GM19238 (cell line): ENCODE results near the gene DTL.

Experiments used
- DNase-seq: peaks from one replicate; pipeline ENCODE4 v3.0.0; 2011; ENCODE audit warnings: low spot score; ENCODE audit not compliant: insufficient read length

Gene DTL

DNA sequence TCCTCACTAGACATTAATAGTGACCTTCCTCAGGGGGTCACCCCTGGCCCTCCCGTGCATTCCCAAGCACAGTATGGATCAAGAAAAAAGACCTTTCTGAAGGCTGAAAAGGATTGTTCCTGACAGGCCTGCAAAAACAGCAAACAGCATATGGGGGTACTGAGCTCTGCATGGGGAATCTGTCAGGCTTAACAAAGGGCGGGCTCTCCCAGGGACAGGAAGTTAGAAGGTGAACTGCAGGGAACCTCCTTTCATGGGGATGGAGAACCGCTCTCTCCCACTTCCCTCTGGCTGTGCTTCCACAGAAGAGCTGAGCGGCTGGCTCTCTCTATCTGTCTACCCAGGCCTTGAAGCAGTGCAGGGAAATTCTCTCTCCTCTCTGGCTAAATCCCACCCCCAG is 91.7 kb downstream of the DTL start:
- DNase-seq: no peak

DNA sequence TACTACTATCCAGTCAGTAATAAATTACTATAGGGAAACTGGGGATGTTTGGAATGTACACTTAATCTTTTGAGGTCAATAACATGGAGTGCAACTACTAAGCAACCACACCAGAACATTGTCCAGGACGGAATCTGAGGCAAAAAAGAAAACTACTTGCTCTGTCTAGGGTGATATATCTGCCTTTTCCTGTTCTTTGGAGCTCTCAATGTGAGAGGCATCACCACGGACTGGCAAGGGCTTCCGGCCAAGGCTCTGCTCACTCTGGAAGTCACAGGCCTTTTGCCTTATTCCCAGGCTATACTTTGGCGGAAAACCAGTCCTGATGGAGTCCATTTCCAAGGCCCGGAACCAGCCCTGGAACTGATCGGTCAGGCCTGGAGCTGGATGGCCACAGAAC is 94.2 kb downstream of the DTL start:
- no peak for DNase-seq

DNA sequence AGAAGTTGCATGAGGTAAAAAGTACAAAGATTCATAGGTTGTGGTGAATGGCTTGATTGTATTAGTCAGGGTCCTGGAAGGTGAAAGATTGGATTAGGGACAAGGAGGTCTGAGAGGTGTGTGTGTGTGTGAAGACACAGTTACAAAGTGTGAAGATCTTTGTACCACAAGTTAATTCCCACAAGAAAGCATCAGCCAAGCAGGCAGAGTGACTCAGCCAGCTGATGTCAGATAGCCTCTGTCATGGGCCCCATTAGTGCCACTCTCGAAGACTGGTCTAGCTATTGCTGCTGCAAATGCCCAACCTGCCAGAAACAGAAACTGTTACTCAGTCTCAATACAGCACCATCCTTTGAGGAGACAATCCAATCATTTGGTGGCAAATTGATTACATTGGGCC is 96.5 kb downstream of the DTL start:
- DNase-seq: no peak

DNA sequence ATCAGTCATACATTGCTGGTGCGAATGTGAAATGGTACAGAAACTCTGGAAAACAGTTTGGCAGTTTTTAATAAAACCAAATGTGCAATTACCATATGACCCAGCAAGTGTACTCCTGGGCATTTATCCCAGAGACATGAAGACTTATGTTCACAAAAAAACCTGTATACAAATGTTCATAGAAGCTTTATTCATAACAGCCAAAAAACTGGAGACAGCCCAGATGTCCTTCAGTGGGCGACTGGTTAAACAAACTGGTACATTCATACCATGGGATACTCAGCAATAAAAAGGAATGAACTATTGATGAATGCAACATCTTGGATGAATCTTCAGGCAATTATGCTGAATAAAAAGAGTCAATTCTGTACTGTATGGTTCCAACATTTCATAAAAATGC is 97.8 kb downstream of the DTL start:
- DNase-seq: no peak

DNA sequence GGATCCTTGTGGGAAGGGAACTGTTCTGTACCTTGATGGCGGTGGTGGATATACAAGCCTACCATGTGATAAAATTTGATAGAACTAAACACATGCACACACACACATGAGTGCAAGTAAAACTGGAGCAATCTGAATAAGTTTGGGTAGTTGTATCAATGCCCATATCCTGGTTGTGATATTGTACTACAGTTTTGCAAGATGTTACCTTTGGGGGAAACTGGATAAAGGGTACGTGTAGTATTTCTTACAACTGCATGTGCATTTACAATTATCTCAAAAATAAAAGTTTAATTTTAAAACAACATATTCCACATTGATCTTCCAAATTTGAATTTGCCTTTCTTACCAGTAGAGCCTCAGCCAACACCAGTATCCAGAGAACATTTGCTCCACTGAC is 99.6 kb downstream of the DTL start:
- DNase-seq: no peak

DNA sequence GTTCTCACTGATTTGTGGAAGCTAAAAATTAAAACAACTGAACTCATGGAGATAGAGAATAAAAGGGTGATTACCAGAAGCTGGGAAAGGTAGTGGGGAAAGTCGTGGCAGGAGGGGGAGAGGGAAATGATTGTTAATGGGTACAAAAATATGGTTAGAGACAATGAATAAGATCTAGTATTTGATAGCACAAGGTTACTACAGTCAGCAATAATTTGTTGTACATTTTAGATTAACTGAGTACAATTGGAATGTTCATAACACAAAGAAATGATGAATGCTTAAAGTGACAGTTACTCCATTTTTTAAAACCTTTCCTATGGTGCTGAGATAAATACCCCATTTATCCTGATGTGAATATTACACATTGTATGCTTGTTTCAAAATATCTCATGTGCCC is 102.3 kb downstream of the DTL start:
- DNase-seq: no peak

DNA sequence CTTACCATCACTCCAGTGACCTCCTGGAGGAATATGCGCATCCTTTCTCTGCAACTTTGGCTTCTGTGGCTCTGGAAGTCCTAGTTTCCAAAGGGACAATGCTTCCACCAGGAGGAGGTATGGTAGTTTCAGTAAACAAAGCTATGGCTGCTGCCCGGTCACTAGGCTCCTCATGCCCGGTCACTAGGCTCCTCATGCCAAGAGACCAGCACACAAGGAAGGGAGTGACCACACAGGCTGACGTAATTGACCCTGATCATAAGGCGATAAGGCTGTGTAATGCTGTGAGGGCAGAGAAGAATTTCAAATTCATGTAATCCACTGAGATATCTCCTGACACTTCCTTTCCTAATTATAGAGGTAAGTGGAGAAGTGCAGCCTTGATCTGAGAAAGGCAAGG is 102.9 kb downstream of the DTL start:
- DNase-seq: no peak

DNA sequence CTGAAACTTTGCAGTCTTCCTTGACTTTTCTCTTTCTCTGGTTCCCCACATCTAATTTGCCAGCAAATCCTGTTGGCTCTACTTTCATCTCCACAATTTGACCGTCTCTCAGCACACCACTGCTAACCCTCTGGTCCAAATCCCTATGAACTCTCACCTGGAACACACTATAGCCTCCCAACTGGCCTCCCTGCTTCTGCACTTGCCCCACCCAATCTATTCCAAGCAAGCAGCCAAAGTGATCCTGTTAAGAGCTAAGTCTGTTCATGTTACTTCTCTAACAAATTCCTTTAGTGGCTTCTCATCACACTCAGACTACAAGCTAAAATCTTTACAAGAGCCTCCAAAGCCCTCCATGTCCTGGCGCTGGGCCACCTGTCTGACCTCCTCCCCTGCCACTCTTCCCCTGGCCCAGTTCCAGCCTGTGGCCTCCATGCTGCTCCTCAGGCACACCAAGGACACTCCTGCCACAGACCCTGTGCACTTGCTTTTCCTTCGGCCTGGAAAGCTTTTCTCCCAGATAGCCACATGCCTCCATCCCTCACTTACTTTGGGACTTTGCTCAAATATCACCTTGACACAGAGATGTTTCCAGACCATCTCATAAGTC is 104.1 kb downstream of the DTL start:
- DNase-seq: no peak

DNA sequence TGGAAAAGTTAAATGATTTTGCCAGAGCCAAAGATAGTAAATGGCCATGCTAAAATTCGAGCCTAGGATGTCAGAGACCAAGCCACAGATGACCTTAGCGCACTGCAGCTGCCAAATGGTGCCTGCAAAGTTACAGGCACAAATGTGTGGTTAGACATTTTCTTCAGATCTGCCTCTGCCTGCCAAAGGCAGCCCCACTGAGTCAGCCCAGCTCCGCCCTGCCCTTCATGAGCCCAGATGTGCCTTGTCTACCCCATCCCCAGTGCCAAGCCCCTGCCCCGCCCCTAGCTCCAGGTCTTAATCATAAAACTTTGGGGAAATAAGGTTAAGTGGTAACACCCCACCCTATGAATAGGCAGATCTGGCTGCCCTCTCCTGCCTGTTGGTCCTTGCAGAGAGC is 105.9 kb downstream of the DTL start:
- DNase-seq: no peak

DNA sequence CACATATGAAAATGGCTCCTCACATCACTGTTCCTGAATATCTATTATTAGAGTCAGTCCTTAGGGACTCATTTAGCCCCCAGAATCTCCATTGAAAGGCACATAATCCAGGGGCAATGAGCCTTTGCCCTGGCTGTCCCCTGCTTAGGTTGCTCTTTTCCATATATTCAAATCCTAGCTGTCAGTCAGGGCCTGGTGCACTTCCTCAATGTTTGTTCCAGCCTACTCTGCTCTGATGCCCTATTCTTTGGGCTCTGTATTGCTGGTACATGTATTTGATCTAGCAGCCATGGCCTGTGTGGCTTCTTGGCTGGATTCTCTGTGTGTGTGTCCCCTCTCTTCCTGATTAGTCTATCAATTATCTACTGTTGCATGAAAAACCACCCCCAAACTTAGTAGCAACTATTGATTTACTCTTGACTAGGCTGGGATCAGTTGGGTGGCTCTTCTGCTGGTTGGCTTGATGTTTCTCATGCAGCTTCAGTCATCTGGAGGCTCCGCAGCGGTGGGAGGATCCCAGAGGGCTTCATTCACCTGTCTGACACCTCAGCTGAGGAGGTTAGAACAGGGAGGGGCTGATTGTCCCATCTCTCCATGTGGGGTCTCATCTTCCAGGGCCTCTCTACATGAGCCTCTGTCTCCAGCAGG is 107.5 kb downstream of the DTL start:
- no peak for DNase-seq

DNA sequence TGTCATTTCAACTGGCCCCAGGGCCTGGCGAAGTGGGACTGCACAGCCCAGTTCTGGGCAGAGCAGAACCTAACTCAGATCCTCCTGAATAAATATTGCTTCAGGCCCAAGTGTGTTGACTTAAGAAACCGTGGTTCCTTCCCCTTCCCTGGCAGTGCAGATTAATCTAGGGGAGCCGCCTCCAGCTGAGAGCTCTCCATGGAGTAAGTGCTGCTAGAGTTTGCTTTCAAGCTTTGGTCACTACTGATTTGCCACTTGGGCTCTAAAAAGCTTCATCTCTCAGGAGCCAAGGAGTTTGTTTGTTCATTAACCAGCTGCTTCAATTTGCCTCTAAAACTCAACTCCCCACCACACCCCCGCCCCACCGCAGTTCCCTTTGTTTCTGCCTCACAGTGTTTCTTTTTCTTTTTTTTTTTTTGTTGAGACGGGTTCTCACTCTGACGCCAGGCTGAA is 112.1 kb downstream of the DTL start:
- DNase-seq: no peak

DNA sequence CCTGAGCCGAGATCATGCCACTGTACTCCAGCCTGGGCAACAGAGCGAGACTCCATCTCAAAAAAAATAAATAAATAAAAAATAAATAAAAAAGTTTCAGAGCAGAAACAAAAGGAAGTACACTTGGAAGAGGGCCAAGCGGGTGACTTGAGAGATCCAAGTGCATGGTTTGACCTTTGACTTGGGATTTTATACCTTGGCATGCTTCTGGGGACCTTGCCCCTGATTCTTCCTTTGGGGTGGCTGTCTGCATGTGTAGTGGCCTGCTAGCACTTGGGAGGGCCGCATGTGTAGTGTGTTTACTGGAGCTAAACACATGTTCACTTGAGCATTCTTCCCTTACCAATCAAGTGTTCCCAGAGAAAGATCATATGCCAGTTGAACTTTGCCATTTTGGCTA is 114.0 kb downstream of the DTL start:
- no peak for DNase-seq

DNA sequence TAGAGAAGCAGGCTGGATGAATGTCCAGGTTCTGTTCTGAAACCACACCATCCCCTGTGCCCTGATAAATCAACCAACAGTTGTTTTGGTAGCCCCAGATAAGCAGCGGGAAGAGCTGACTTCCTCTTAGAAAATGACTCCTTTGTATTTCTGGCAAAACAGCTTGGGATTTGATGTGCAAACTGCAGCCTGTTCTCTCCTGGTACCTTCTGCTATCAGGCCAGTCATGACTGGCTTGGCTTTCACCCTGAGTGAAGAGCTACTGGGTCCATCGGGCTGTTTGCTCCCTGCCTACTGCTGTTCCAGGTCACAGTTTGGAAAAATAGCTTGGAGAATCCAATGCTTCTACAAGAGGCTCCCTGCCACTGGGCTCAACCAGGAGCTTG is 116.8 kb downstream of the DTL start:
- no peak for DNase-seq

DNA sequence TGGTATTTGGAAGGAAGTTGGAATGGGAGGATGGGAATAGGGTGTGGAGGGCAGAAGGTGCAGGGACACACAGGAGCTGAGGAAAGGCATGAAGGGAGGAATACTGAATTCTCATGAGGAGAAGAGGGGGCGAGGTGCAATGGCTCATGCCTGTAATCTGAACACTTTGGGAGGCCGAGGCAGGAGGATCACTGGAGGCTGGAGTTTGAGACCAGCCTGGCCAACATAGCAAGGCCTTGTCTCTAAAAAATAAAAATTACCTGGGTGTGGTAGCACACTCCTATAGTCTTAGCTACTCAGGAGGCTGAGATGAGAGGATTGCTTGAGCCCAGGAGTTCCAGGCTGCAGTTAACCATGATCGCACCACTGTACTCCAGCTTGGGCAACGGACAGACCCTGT is 117.3 kb downstream of the DTL start:
- no peak for DNase-seq

DNA sequence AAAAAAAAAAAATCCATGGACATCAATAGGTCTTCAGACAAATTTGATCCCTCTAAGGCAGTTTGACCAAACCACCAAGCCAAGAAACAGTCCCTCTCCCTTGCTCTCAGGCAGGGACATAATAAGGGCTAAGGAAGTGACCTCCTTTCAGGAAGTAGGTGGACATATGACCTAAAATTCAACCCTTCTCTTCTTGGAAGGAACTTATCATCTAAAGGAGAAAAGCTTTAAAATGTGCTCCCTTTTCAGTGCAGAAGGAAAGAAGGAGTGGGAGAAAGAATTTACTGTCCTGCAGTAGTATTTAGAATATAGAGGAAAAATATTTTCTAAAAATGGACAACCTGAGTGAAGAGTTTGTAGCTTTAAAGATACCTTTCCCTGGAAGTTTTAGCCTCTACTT is 118.1 kb downstream of the DTL start:
- no peak for DNase-seq
